Stimulated activated naive CD4-positive, alpha-beta T cell treated with Interleukin-2 at 50 U/mL for 16 hours (primary cell): ENCODE results near the gene LOC128125822.
A peak's percentile ranks its signal among the peaks of the same experiment; 100 is the strongest.

Source experiments
- DNase-seq: peaks from one replicate; lab custom pipeline; 2025; lab: John Stamatoyannopoulos, UW

Gene LOC128125822

GRCh38 chr6:63556369-63556768 is 15.9 kb upstream of the LOC128125822 start:
- DNase-seq = no peak

- no peak for DNase-seq
Measured at GRCh38 chr6:63558278-63558677, 14.0 kb upstream of the LOC128125822 start.

- no peak for DNase-seq
Measured at GRCh38 chr6:63560801-63561287, 11.4 kb upstream of the LOC128125822 start.

GRCh38 chr6:63561288-63561687 is 11.0 kb upstream of the LOC128125822 start:
- DNase-seq = no peak

GRCh38 chr6:63563235-63563634 is 9.0 kb upstream of the LOC128125822 start:
- no peak for DNase-seq

- no peak for DNase-seq
Measured at GRCh38 chr6:63565058-63565726, 7.1 kb upstream of the LOC128125822 start.

GRCh38 chr6:63565727-63566596 is 6.3 kb upstream of the LOC128125822 start:
- DNase-seq = no peak

- DNase-seq = no peak
Measured at GRCh38 chr6:63567966-63568365, 4.3 kb upstream of the LOC128125822 start.

GRCh38 chr6:63571361-63572043 is 778 bp upstream of the LOC128125822 start:
- DNase-seq = peak; percentile 35

- no peak for DNase-seq
Measured at GRCh38 chr6:63572747-63573075, 431 bp downstream of the LOC128125822 start.

GRCh38 chr6:63573076-63573898 is 1.0 kb downstream of the LOC128125822 start:
- peak; percentile 67 for DNase-seq

GRCh38 chr6:63573899-63574553 is 1.7 kb downstream of the LOC128125822 start:
- DNase-seq = peak; percentile 10

GRCh38 chr6:63574554-63574900 is 2.2 kb downstream of the LOC128125822 start:
- DNase-seq = no peak

GRCh38 chr6:63576147-63576772 is 4.0 kb downstream of the LOC128125822 start:
- no peak for DNase-seq

- DNase-seq = no peak
Measured at GRCh38 chr6:63576985-63577712, 4.9 kb downstream of the LOC128125822 start.

GRCh38 chr6:63578757-63579156 is 6.5 kb downstream of the LOC128125822 start:
- no peak for DNase-seq

- DNase-seq = no peak
Measured at GRCh38 chr6:63579937-63580703, 7.8 kb downstream of the LOC128125822 start.

- no peak for DNase-seq
Measured at GRCh38 chr6:63580704-63580961, 8.4 kb downstream of the LOC128125822 start.

GRCh38 chr6:63581355-63582013 is 9.2 kb downstream of the LOC128125822 start:
- no peak for DNase-seq
